K562 (cell line): ENCODE measurements around the gene TNFAIP8L2. TPM values are rescaled to one million over a fixed set of nuclear protein-coding genes. Genes with fewer than 3 reads are reported as not detected.
A peak's percentile ranks its signal among the peaks of the same experiment; 100 is the strongest.

Experiments
- DPF2 ChIP-seq: fragments of 450-650 bp; IDR thresholded peaks from 2 replicates; pipeline ENCODE4 v1.6.1; 2016
- HBP1 ChIP-seq: fragments of 450-650 bp; formaldehyde crosslinking; IDR thresholded peaks from 2 replicates; pipeline ENCODE4 v1.4.0; 2022; ENCODE audit warnings: missing genetic modification characterization
- HLTF ChIP-seq: fragments of 450-650 bp; IDR thresholded peaks from 2 replicates; pipeline ENCODE4 v1.6.1; 2016
- HMGN3 ChIP-seq: IDR thresholded peaks from 2 replicates; pipeline ENCODE4 v1.6.1; 2011; ENCODE audit warnings: borderline replicate concordance, low read depth, mild to moderate bottlenecking, mixed read lengths, low read length; ENCODE audit not compliant: insufficient read length; ENCODE audit errors: extremely low read depth
- KAT7 ChIP-seq: sonication (generic); formaldehyde crosslinking; IDR thresholded peaks from 2 replicates; pipeline ENCODE4 v1.8.0; 2022; ENCODE audit warnings: missing genetic modification reagents, mild to moderate bottlenecking, borderline replicate concordance
- MLLT1 ChIP-seq, 2 experiments: fragments of 450-650 bp; IDR thresholded peaks; 2 replicates each; pipeline ENCODE4 v1.6.1; 2016
- MTA3 ChIP-seq: fragments of 450-650 bp; formaldehyde crosslinking; IDR thresholded peaks from 2 replicates; pipeline ENCODE4 v1.6.1; 2017; ENCODE audit warnings: mild to moderate bottlenecking, borderline replicate concordance
- NKRF ChIP-seq: fragments of 450-650 bp; IDR thresholded peaks from 2 replicates; pipeline ENCODE4 v1.6.1; 2016; ENCODE audit warnings: borderline replicate concordance
- NR2C2 ChIP-seq, 2 experiments: fragments of 200-800 bp in 1 of 2; sonication (Bioruptor generic) in 1 of 2; sonication (generic) in 1 of 2; formaldehyde crosslinking in 1 of 2; IDR thresholded peaks; 2 replicates each; pipeline versions ENCODE4 v1.6.1 to v1.8.0; 2016 to 2022; ENCODE audit warnings: mild to moderate bottlenecking in 1 of 2, missing compliant biosample characterization in 1 of 2, missing genetic modification characterization in 1 of 2, missing genetic modification reagents in 1 of 2
- PYGO2 ChIP-seq: fragments of 450-650 bp; IDR thresholded peaks from 2 replicates; pipeline ENCODE4 v1.6.1; 2016; ENCODE audit warnings: mild to moderate bottlenecking, missing genetic modification characterization, moderate library complexity, missing compliant biosample characterization
- REST ChIP-seq, 2 experiments: fragments of 450-650 bp; formaldehyde crosslinking in 1 of 2; IDR thresholded peaks; 2 replicates each; pipeline versions ENCODE4 v1.4.0 to v1.6.1; 2014 to 2020; ENCODE audit warnings: mild to moderate bottlenecking in 2 of 2, borderline replicate concordance in 1 of 2, low read depth in 1 of 2
- THAP7 ChIP-seq: fragments of 250-450 bp; sonication (Bioruptor Pico); IDR thresholded peaks from 2 replicates; pipeline ENCODE4 v1.5.0; 2021
- THRAP3 ChIP-seq: fragments of 450-650 bp; IDR thresholded peaks from 2 replicates; pipeline ENCODE4 v1.6.1; 2016; ENCODE audit warnings: mild to moderate bottlenecking, inconsistent platforms, borderline replicate concordance
- polyA plus RNA-seq, 8 experiments: library from polyadenylated mRNA; depleted of rRNA in 4 of 8; stranded (reverse) in 5 of 8; unstranded in 3 of 8; fragments of >200 nt; fragmentation: Nextera tagmentation in 2 of 8; fragmentation: Illumina TruSeq in 1 of 8; extraction: Ambion mirVana in 2 of 8; extraction: Trizol in 1 of 8; gene quantifications; 2 replicates each; pipeline versions ENCODE4 v1.2.1 to v1.2.3, GENCODE V29; 2011 to 2014; ENCODE audit warnings: inconsistent platforms in 1 of 8, missing spikeins in 1 of 8
- total RNA-seq, 7 experiments: library from RNA; depleted of rRNA in 6 of 7; stranded (reverse); fragments of >200 nt in 6 of 7; fragmentation: Illumina TruSeq in 2 of 7; extraction: Trizol in 2 of 7; gene quantifications; 2 replicates each; pipeline versions ENCODE4 v1.2.1 to v1.2.3, GENCODE V29; 2011 to 2021; ENCODE audit warnings: low replicate concordance in 1 of 7

TNFAIP8L2 gene
- total and polyA plus RNA-seq, 9 of the 15 experiments (the other 6 are each of a cell fraction or from before 2014, with no cell fraction given) = 0.05 to 1.7 (median 0.52) TPM

- 0 out of 2 replicates have a peak, but pooled peaks have one; percentile 18 for TF ChIP-seq HBP1 (CRISPR knock-in tag)
- TF ChIP-seq HLTF = peak; percentile 81; the same call in 1 of the 2 replicates
- no peak for TF ChIP-seq MTA3
- peak; percentile 67; the same call in 1 of the 2 replicates for TF ChIP-seq KAT7 (CRISPR knock-in tag)
- TF ChIP-seq PYGO2 (tag) = peak; percentile 31; the same call in 1 of the 2 replicates
- TF ChIP-seq NKRF = peak; percentile 44; the same call in 1 of the 2 replicates
- TF ChIP-seq THAP7 (CRISPR knock-in tag) = no peak
- no peak for TF ChIP-seq REST (IDR thresholded peaks at IDR 0.05; ENCODE audit: borderline replicate concordance)
- TF ChIP-seq REST (CRISPR knock-in tag; IDR thresholded peaks at IDR 0.05; ENCODE audit: low read depth) = no peak
- TF ChIP-seq HMGN3 = no peak
- no peak; the same call in 1 of the 2 replicates for TF ChIP-seq NR2C2 (CRISPR knock-in tag; IDR thresholded peaks at IDR 0.05)
- TF ChIP-seq NR2C2 (tag; IDR thresholded peaks at IDR 0.05) = peak; percentile 100
- peak in 1 of 2 experiments; percentile 75; a peak in 1 of 4 replicates for TF ChIP-seq MLLT1 (IDR thresholded peaks at IDR 0.05)
- TF ChIP-seq DPF2 = peak; percentile 48
- TF ChIP-seq THRAP3 = peak; percentile 66; the same call in 1 of the 2 replicates
These were observed 8.9 kb downstream of the TNFAIP8L2 start (continued) for GRCh38 chr1:151165281-151165737.
